HCEC 1CT (cell line): ENCODE measurements around the gene AP1G2.
"Not testable (repeated sequence)": the region's sequence is repeated elsewhere in the genome, so short reads cannot be mapped to it uniquely, and the experiment has no call there.

Experiments
- DNase-seq: peaks from one replicate; pipeline ENCODE4 v3.0.0-alpha.2; 2017

The AP1G2 gene

GRCh38 chr14:23600322-23600707, 32.7 kb upstream of the AP1G2 start:
- no peak for DNase-seq

GRCh38 chr14:23594191-23594590, 26.6 kb upstream of the AP1G2 start:
- DNase-seq = not testable (repeated sequence)

- DNase-seq = no peak
Observed at GRCh38 chr14:23590198-23590597, 22.6 kb upstream of the AP1G2 start.

- DNase-seq = no peak
Observed at GRCh38 chr14:23589606-23590005, 22.0 kb upstream of the AP1G2 start.

GRCh38 chr14:23588884-23589598, 21.4 kb upstream of the AP1G2 start:
- DNase-seq = peak; percentile 75

GRCh38 chr14:23584527-23585203, 17.1 kb upstream of the AP1G2 start:
- DNase-seq = not testable (repeated sequence)

GRCh38 chr14:23583761-23584526, 16.4 kb upstream of the AP1G2 start:
- DNase-seq = not testable (repeated sequence)

- no peak for DNase-seq
Observed at GRCh38 chr14:23582906-23583760, 15.5 kb upstream of the AP1G2 start.

GRCh38 chr14:23580948-23581281, 13.3 kb upstream of the AP1G2 start:
- DNase-seq = no peak

GRCh38 chr14:23580152-23580926, 12.7 kb upstream of the AP1G2 start:
- no peak for DNase-seq

GRCh38 chr14:23579739-23580138, 12.1 kb upstream of the AP1G2 start:
- DNase-seq = no peak

GRCh38 chr14:23579311-23579630, 11.7 kb upstream of the AP1G2 start:
- no peak for DNase-seq

- no peak for DNase-seq
Observed at GRCh38 chr14:23578560-23579310, 11.1 kb upstream of the AP1G2 start, which contains the start of gene JPH4. TSS of gene JPH4 (minus strand) at chr14:23578790. CDS start at chr14:23577453, 1,337 bp downstream.

- no peak for DNase-seq
Observed at GRCh38 chr14:23577710-23578392, 10.3 kb upstream of the AP1G2 start.

GRCh38 chr14:23577004-23577681, 9.6 kb upstream of the AP1G2 start:
- DNase-seq = no peak

GRCh38 chr14:23573384-23574015, 5.9 kb upstream of the AP1G2 start:
- no peak for DNase-seq

GRCh38 chr14:23572836-23573235, 5.2 kb upstream of the AP1G2 start:
- no peak for DNase-seq

GRCh38 chr14:23572524-23572828, 4.9 kb upstream of the AP1G2 start:
- no peak for DNase-seq

GRCh38 chr14:23571701-23572523, 4.3 kb upstream of the AP1G2 start:
- DNase-seq = no peak
